Common myeloid progenitor, CD34-positive (primary cell): Measurements from ENCODE around the gene KMT2E.
A peak's percentile ranks its signal among the peaks of the same experiment; 100 is the strongest.
"Not testable (repeated sequence)": the region's sequence is repeated elsewhere in the genome, so short reads cannot be mapped to it uniquely, and the experiment has no call there.

ENCODE experiments used
- CTCF ChIA-PET: fragments of 350-600 bp; sonication (Branson Sonifier 250); formaldehyde crosslinking; loops from one replicate; lab custom pipeline; 2021; ENCODE audit warnings: antibody characterized with exemption; lab: Charles Lee
- POLR2A ChIA-PET: fragments of 350-600 bp; sonication (Branson Sonifier 250); formaldehyde crosslinking; loops from one replicate; lab custom pipeline; 2021; ENCODE audit warnings: antibody characterized with exemption; lab: Charles Lee
- DNase-seq, 3 donors: peaks; one replicate each; pipeline versions ENCODE4 v3.0.0 to v3.0.0-alpha.2; 2013
- H3K27ac ChIP-seq, 2 experiments: 1 replicate in 1 of 2; 2 replicates in 1 of 2; pipeline ENCODE4 v1.7.0; 2013; ENCODE audit warnings: inconsistent platforms in 2 of 2, low read length in 2 of 2, mild to moderate bottlenecking in 2 of 2, low read depth in 1 of 2, moderate library complexity in 1 of 2; ENCODE audit not compliant: severe bottlenecking in 2 of 2, insufficient read depth in 1 of 2, poor library complexity in 1 of 2
- H3K27me3 ChIP-seq, 5 experiments: replicated peaks in 2 of 5; 1 replicate in 3 of 5; 2 replicates in 2 of 5; pipeline versions ENCODE4 v1.6.1 to v1.7.0; 2013; ENCODE audit warnings: low read length in 4 of 5, mild to moderate bottlenecking in 2 of 5, moderate library complexity in 2 of 5, inconsistent platforms in 1 of 5; ENCODE audit not compliant: insufficient read depth in 5 of 5, control insufficient read depth in 4 of 5
- H3K36me3 ChIP-seq, 4 experiments: 1 replicate in 2 of 4; 2 replicates in 2 of 4; pipeline versions ENCODE4 v1.6.1 to v1.7.0; 2013; ENCODE audit warnings: low read length in 3 of 4, control low read depth in 1 of 4, mild to moderate bottlenecking in 1 of 4; ENCODE audit not compliant: control insufficient read depth in 4 of 4, insufficient read depth in 4 of 4
- H3K4me1 ChIP-seq, 4 experiments: 1 replicate in 3 of 4; 2 replicates in 1 of 4; pipeline versions ENCODE4 v1.6.1 to v1.7.1; 2013; ENCODE audit warnings: low read length in 3 of 4, mild to moderate bottlenecking in 3 of 4, control low read depth in 1 of 4, inconsistent platforms in 1 of 4, moderate library complexity in 1 of 4; ENCODE audit not compliant: control insufficient read depth in 4 of 4, insufficient read depth in 4 of 4; ENCODE audit errors: control extremely low read depth in 1 of 4
- H3K4me3 ChIP-seq, 7 experiments: 1 replicate in 4 of 7; 2 replicates in 3 of 7; pipeline versions ENCODE4 v1.5.1 to v1.7.0; 2013; ENCODE audit warnings: mild to moderate bottlenecking in 7 of 7, low read length in 6 of 7, moderate library complexity in 6 of 7, inconsistent platforms in 2 of 7, low read depth in 2 of 7, control low read depth in 1 of 7; ENCODE audit not compliant: insufficient read depth in 4 of 7, control insufficient read depth in 1 of 7; ENCODE audit errors: extremely low read depth in 1 of 7
- H3K9me3 ChIP-seq, 5 experiments: 1 replicate in 4 of 5; 2 replicates in 1 of 5; pipeline versions ENCODE4 v1.6.1 to v1.7.1; 2013; ENCODE audit warnings: low read length in 4 of 5, mild to moderate bottlenecking in 2 of 5, inconsistent platforms in 1 of 5, low read depth in 1 of 5, moderate library complexity in 1 of 5; ENCODE audit not compliant: control insufficient read depth in 4 of 5, insufficient read depth in 2 of 5; ENCODE audit errors: control extremely low read depth in 1 of 5
- WGBS: methylation state at CpG from one replicate; pipeline ENCODE4 v1.1.5; 2013; ENCODE audit not compliant: insufficient coverage; 5-methylcytosine and 5-hydroxymethylcytosine counted together

The KMT2E gene

GRCh38 chr7:105044449-105045070, 30.6 kb downstream of the KMT2E start:
- ChIA-PET CTCF (interaction anchor here (1.9 to 6.0 kb wide), 2 partner anchors 13 to 29 kb away, joined by 5 to 39 read pairs; partner anchors contain the start of gene KMT2E), POLR2A (no interaction called here)
- 100% methylated on average over 1 of the region's 2 CpGs for WGBS
- no peak for DNase-seq
- Histone ChIP-seq H3K27ac (no peak overlapping the region), H3K9me3 (no peaks in the 10 kb centered on the region), H3K36me3 (peaks cover 15 to 64% (median 41%) of the 10 kb centered on the region in 4 experiments), H3K27me3 (no peaks in the 10 kb centered on the region), H3K4me3 (no peak overlapping the region), H3K4me1 (no peaks in the 10 kb centered on the region)

GRCh38 chr7:105046414-105046813, 32.4 kb downstream of the KMT2E start:
- POLR2A ChIA-PET: no interaction called here
- H3K9me3 ChIP-seq: no peaks in the 10 kb centered on the region
- H3K36me3 ChIP-seq: peaks cover 15 to 68% (median 43%) of the 10 kb centered on the region in 4 experiments
- H3K27me3 ChIP-seq: no peaks in the 10 kb centered on the region
- CTCF ChIA-PET: interaction anchor here (1.4 kb wide), 1 partner anchor 65 kb away, joined by 4 read pairs; no protein-coding TSS in a partner anchor
- no peak for DNase-seq
- 100% methylated on average over 1 of the region's 1 CpG for WGBS
- no peak overlapping the region for H3K4me3 ChIP-seq
- H3K4me1 ChIP-seq: no peaks in the 10 kb centered on the region
- no peak overlapping the region for H3K27ac ChIP-seq

GRCh38 chr7:105047932-105048331, 33.9 kb downstream of the KMT2E start:
- peaks cover 15 to 57% (median 38%) of the 10 kb centered on the region in 4 experiments for H3K36me3 ChIP-seq

GRCh38 chr7:105050493-105050892, 36.5 kb downstream of the KMT2E start:
- Histone ChIP-seq H3K4me3 (no peak overlapping the region), H3K27ac (peak overlapping the region in 1 of 2 experiments; percentile 9), H3K9me3 (no peaks in the 10 kb centered on the region), H3K4me1 (no peaks in the 10 kb centered on the region), H3K36me3 (peaks cover 15 to 48% (median 37%) of the 10 kb centered on the region in 4 experiments), H3K27me3 (no peaks in the 10 kb centered on the region)
- DNase-seq: no peak
- ChIA-PET CTCF (interaction anchor here (0.8 to 2.2 kb wide), 6 partner anchors 8 to 69 kb away, joined by 3 to 6 read pairs (median 5); no protein-coding TSS in a partner anchor), POLR2A (interaction anchor here (0.6 to 1.2 kb wide), 2 partner anchors 37 to 60 kb away, joined by 3 to 4 read pairs; partner anchors contain the start of gene KMT2E)
- WGBS: 92% methylated on average over 1 of the region's 1 CpG

More at GRCh38 chr7:105047932-105048331, 33.9 kb downstream of the KMT2E start:
- no peak for DNase-seq
- Histone ChIP-seq H3K27ac (no peak overlapping the region), H3K9me3 (no peaks in the 10 kb centered on the region), H3K4me1 (no peaks in the 10 kb centered on the region), H3K27me3 (no peaks in the 10 kb centered on the region), H3K4me3 (no peak overlapping the region)
- WGBS: 100% methylated on average over 1 of the region's 4 CpGs
- POLR2A ChIA-PET: interaction anchor here (0.7 to 1.2 kb wide), 2 partner anchors 34 to 124 kb away, joined by 3 to 4 read pairs; partner anchors contain the start of gene KMT2E
- CTCF ChIA-PET: interaction anchor here (1.1 to 1.7 kb wide), 5 partner anchors 10 to 67 kb away, joined by 3 to 8 read pairs (median 4); no protein-coding TSS in a partner anchor

GRCh38 chr7:105050899-105051298, 36.9 kb downstream of the KMT2E start:
- 96% methylated on average over 7 of the region's 7 CpGs for WGBS
- H3K4me3 ChIP-seq, DNase-seq, H3K27ac ChIP-seq, H3K4me1 ChIP-seq, H3K27me3 ChIP-seq, POLR2A ChIA-PET, H3K9me3 ChIP-seq: not testable (repeated sequence)
- CTCF ChIA-PET: interaction anchor here (1.3 to 2.2 kb wide), 3 partner anchors 9 to 35 kb away, joined by 4 to 6 read pairs (median 5); no protein-coding TSS in a partner anchor
- peaks cover 15 to 47% (median 36%) of the 10 kb centered on the region in 4 experiments for H3K36me3 ChIP-seq

GRCh38 chr7:105055084-105055483, 41.1 kb downstream of the KMT2E start:
- H3K27ac ChIP-seq: no peak overlapping the region
- no peaks in the 10 kb centered on the region for H3K9me3 ChIP-seq
- H3K4me3 ChIP-seq: no peak overlapping the region
- no peaks in the 10 kb centered on the region for H3K27me3 ChIP-seq
- ChIA-PET POLR2A (interaction anchor here (1.0 to 1.2 kb wide), 2 partner anchors 37 to 71 kb away, joined by 4 read pairs; no protein-coding TSS in a partner anchor), CTCF (interaction anchor here (0.7 to 5.1 kb wide), 9 partner anchors 14 to 134 kb away, joined by 3 to 22 read pairs (median 3); no protein-coding TSS in a partner anchor)
- H3K4me1 ChIP-seq: no peaks in the 10 kb centered on the region
- WGBS: 100% methylated on average over 1 of the region's 2 CpGs
- no peak for DNase-seq
- peaks cover 0 to 33% (median 22%) of the 10 kb centered on the region in 4 experiments for H3K36me3 ChIP-seq
